Measurements from ENCODE around the gene HAO1. TPM values are rescaled to one million over a fixed set of nuclear protein-coding genes. Genes with fewer than 3 reads are reported as not detected.
"Not testable (repeated sequence)": the region's sequence is repeated elsewhere in the genome, so short reads cannot be mapped to it uniquely, and the experiment has no call there.

The HAO1 gene
- total RNA-seq, 1 donor from 2014 or later, result 0.20 TPM

DNA sequence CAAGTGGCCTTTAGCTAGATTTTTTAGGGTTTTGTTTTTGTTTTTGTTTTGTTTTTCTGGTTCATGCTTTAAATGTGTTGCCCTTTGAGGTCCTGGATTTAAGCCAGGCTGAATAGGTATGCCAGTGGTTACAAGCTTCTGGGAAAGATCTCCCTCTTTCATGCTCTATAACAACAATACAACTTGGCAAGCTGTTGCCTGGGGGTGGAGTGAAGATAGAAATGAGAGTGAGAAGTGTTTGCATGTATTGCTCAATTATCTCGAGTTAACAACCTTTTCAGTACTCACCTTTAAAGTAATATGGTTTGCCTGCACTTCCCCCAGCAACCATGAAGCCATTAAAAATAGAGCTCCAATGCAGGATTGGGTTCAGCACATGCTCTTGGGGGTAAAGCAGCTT lies 19.2 kb upstream of the HAO1 start:
- Mint-ChIP-seq H3K4me1 (ENCODE audit: low read depth, unreplicated experiment) (no peaks in the 10 kb centered on the region), H3K36me3 (ENCODE audit: low read depth, unreplicated experiment) (no peaks in the 10 kb centered on the region), H3K27ac (ENCODE audit: unreplicated experiment) (no peak overlapping the region), H3K9me3 (ENCODE audit: unreplicated experiment) (peaks cover 9% of the 10 kb centered on the region), H3K4me3 (ENCODE audit: unreplicated experiment) (no peak overlapping the region), H3K27me3 (ENCODE audit: low read depth, unreplicated experiment) (peaks cover 3% of the 10 kb centered on the region)
- no peak overlapping the region for H3K4me3 ChIP-seq (ENCODE audit: insufficient read depth, low read depth, low read length)
- no peaks in the 10 kb centered on the region for H3K27me3 ChIP-seq (ENCODE audit: insufficient read depth, low read length)
- H3K4me1 ChIP-seq (ENCODE audit: insufficient read depth, low read length), result no peaks in the 10 kb centered on the region
- no peaks in the 10 kb centered on the region for H3K36me3 ChIP-seq (ENCODE audit: insufficient read depth, low read length)
- TF ChIP-seq, protein P1, sequence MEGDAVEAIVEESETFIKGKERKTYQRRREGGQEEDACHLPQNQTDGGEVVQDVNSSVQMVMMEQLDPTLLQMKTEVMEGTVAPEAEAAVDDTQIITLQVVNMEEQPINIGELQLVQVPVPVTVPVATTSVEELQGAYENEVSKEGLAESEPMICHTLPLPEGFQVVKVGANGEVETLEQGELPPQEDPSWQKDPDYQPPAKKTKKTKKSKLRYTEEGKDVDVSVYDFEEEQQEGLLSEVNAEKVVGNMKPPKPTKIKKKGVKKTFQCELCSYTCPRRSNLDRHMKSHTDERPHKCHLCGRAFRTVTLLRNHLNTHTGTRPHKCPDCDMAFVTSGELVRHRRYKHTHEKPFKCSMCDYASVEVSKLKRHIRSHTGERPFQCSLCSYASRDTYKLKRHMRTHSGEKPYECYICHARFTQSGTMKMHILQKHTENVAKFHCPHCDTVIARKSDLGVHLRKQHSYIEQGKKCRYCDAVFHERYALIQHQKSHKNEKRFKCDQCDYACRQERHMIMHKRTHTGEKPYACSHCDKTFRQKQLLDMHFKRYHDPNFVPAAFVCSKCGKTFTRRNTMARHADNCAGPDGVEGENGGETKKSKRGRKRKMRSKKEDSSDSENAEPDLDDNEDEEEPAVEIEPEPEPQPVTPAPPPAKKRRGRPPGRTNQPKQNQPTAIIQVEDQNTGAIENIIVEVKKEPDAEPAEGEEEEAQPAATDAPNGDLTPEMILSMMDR (IDR thresholded peaks at IDR 0.05; ENCODE audit: insufficient read depth, low read depth, low read length), result no peak
- TF ChIP-seq EZH2 (IDR thresholded peaks at IDR 0.05; ENCODE audit: insufficient read depth, low read length), result no peak
- H4K20me1 ChIP-seq (ENCODE audit: insufficient read depth, low read length), result no peaks in the 10 kb centered on the region
- H3K9me3 ChIP-seq (ENCODE audit: insufficient read depth, low read depth, low read length), result no peaks in the 10 kb centered on the region
- H3K9ac ChIP-seq (ENCODE audit: low read length), result no peak overlapping the region
- no peak overlapping the region for H2AFZ ChIP-seq (ENCODE audit: low read depth, low read length)
- H3K4me2 ChIP-seq (ENCODE audit: low read length), result no peak overlapping the region
- no peaks in the 10 kb centered on the region for H3K79me2 ChIP-seq (ENCODE audit: insufficient read depth, low read length)
- DNase-seq (ENCODE audit: low read depth) (no peak), FAIRE-seq (no peak)
- H3K27ac ChIP-seq (ENCODE audit: low read depth, low read length), result no peak overlapping the region

- not testable (repeated sequence) for H3K4me3 Mint-ChIP-seq (ENCODE audit: unreplicated experiment); H3K27ac Mint-ChIP-seq (ENCODE audit: unreplicated experiment); H3K27me3 Mint-ChIP-seq (ENCODE audit: low read depth, unreplicated experiment); H3K36me3 Mint-ChIP-seq (ENCODE audit: low read depth, unreplicated experiment); H3K4me1 Mint-ChIP-seq (ENCODE audit: low read depth, unreplicated experiment); H3K9me3 ChIP-seq (ENCODE audit: insufficient read depth, low read depth, low read length); H3K79me2 ChIP-seq (ENCODE audit: insufficient read depth, low read length); H4K20me1 ChIP-seq (ENCODE audit: insufficient read depth, low read length); H3K36me3 ChIP-seq (ENCODE audit: insufficient read depth, low read length); H3K4me2 ChIP-seq (ENCODE audit: low read length); H3K27me3 ChIP-seq (ENCODE audit: insufficient read depth, low read length); DNase-seq (ENCODE audit: low read depth); H3K9ac ChIP-seq (ENCODE audit: low read length); H3K4me1 ChIP-seq (ENCODE audit: insufficient read depth, low read length); FAIRE-seq; H3K27ac ChIP-seq (ENCODE audit: low read depth, low read length); H3K4me3 ChIP-seq (ENCODE audit: insufficient read depth, low read depth, low read length); H2AFZ ChIP-seq (ENCODE audit: low read depth, low read length)
- H3K9me3 Mint-ChIP-seq (ENCODE audit: unreplicated experiment), result peaks cover 14% of the 10 kb centered on the region
These were observed 16.3 kb upstream of the HAO1 start for GRCh38 chr20:7956561-7956960.

- no peak overlapping the region for H3K27ac Mint-ChIP-seq (ENCODE audit: unreplicated experiment)
These were observed 10.1 kb upstream of the HAO1 start for GRCh38 chr20:7950387-7950786.

More at GRCh38 chr20:7950387-7950786, 10.1 kb upstream of the HAO1 start:
- H3K27me3 Mint-ChIP-seq (ENCODE audit: low read depth, unreplicated experiment), result peaks cover 4% of the 10 kb centered on the region
- FAIRE-seq (no peak), DNase-seq (ENCODE audit: low read depth) (no peak)
- H3K36me3 Mint-ChIP-seq (ENCODE audit: low read depth, unreplicated experiment), result no peaks in the 10 kb centered on the region
- no peaks in the 10 kb centered on the region for H3K36me3 ChIP-seq (ENCODE audit: insufficient read depth, low read length)
- no peak overlapping the region for H3K9ac ChIP-seq (ENCODE audit: low read length)
- no peak overlapping the region for H3K4me3 ChIP-seq (ENCODE audit: insufficient read depth, low read depth, low read length)
- H3K27me3 ChIP-seq (ENCODE audit: insufficient read depth, low read length), result peaks cover 2% of the 10 kb centered on the region
- no peak overlapping the region for H3K27ac ChIP-seq (ENCODE audit: low read depth, low read length)
- no peaks in the 10 kb centered on the region for H3K79me2 ChIP-seq (ENCODE audit: insufficient read depth, low read length)
- no peaks in the 10 kb centered on the region for H4K20me1 ChIP-seq (ENCODE audit: insufficient read depth, low read length)
- H3K4me3 Mint-ChIP-seq (ENCODE audit: unreplicated experiment), result no peak overlapping the region
- H3K9me3 ChIP-seq (ENCODE audit: insufficient read depth, low read depth, low read length), result peaks cover 3% of the 10 kb centered on the region
- no peak overlapping the region for H3K4me2 ChIP-seq (ENCODE audit: low read length)
- TF ChIP-seq, protein P1 (IDR thresholded peaks at IDR 0.05; ENCODE audit: insufficient read depth, low read depth, low read length), result no peak
- TF ChIP-seq EZH2 (IDR thresholded peaks at IDR 0.05; ENCODE audit: insufficient read depth, low read length), result no peak
- no peak overlapping the region for H2AFZ ChIP-seq (ENCODE audit: low read depth, low read length)
- peaks cover 5% of the 10 kb centered on the region for H3K9me3 Mint-ChIP-seq (ENCODE audit: unreplicated experiment)
- H3K4me1 ChIP-seq (ENCODE audit: insufficient read depth, low read length), result no peaks in the 10 kb centered on the region
- no peaks in the 10 kb centered on the region for H3K4me1 Mint-ChIP-seq (ENCODE audit: low read depth, unreplicated experiment)
